Measurements from ENCODE around the gene GNG12. TPM values are rescaled to one million over a fixed set of nuclear protein-coding genes. Genes with fewer than 3 reads are reported as not detected.
A peak's percentile ranks its signal among the peaks of the same experiment; 100 is the strongest.

The GNG12 gene
- total RNA-seq, 4 donors from 2014 or later: 89.6 to 129 (median 90.9) TPM

DNA sequence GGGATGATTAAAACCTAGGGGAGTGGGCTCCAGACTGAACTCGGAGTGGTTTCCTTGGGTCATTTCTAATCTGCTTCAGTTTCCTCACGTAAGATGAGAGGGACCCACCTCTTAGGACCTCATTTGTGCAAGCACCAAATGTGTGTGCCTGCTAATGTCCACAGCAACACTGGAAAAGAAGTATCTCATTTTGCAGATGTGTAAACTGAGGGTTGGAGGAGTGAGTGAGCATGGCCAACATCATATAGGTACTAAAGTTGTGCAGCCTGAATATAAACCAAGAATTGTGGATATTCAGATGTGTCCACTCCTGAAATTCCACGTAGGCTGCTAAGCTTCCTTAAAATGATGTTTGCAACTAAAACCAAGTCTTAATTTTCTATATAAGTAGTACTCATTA is 96.5 kb downstream of the GNG12 start:
- TF ChIP-seq, protein P1, sequence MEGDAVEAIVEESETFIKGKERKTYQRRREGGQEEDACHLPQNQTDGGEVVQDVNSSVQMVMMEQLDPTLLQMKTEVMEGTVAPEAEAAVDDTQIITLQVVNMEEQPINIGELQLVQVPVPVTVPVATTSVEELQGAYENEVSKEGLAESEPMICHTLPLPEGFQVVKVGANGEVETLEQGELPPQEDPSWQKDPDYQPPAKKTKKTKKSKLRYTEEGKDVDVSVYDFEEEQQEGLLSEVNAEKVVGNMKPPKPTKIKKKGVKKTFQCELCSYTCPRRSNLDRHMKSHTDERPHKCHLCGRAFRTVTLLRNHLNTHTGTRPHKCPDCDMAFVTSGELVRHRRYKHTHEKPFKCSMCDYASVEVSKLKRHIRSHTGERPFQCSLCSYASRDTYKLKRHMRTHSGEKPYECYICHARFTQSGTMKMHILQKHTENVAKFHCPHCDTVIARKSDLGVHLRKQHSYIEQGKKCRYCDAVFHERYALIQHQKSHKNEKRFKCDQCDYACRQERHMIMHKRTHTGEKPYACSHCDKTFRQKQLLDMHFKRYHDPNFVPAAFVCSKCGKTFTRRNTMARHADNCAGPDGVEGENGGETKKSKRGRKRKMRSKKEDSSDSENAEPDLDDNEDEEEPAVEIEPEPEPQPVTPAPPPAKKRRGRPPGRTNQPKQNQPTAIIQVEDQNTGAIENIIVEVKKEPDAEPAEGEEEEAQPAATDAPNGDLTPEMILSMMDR (IDR thresholded peaks at IDR 0.05): no peak
- TF ChIP-seq EP300 (IDR thresholded peaks at IDR 0.05) (no peak), POLR2A (IDR thresholded peaks at IDR 0.05) (no peak)
- 89% methylated on average over 3 of the region's 3 CpGs for WGBS
- no peak for DNase-seq (ENCODE audit: low spot score in 2 of 2)
- Histone ChIP-seq H3K4me3 (no peak overlapping the region), H3K27me3 (no peaks in the 10 kb centered on the region), H3K9me3 (no peaks in the 10 kb centered on the region), H3K36me3 (no peaks in the 10 kb centered on the region), H3K4me1 (peaks cover 64% of the 10 kb centered on the region), H3K27ac (peak overlapping the region; percentile 88)

DNA sequence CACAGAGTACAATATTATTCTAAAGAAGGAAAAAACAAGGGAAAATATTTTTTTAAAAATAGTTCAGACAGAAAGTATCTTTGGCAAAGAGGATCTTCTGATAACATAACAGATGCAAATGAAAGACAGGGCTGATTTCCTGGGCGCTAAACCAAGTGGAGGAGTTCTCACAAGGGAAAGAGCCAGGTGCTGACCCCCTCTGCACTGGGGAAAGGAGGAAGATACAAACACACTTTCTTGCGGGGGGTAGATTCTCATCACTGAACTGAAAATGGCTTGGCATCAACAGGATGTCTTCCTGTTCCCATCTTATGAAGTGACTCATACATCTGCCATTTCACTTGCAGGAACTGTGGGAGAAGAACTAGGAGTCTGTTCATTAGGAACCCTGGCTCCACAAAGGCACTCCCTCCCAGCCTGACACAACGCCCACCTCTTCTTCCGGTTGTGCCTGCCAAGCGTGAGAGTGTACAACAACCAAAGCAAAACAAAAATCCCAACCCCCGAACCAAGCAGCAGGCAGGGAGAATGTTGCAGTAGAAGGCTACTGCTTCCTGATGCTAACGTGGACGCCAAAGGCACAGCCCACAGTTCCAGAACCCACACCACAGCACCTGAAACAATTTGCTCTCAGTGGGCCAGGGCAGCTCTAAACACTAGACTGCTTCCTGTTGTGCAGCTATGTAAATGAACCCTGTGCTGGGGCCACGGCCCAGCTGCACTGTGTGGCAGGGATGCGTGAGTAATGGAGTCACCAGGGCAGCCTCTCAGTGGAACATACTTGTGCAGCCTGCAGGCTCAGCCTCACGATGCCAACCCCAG is 97.2 kb downstream of the GNG12 start:
- Histone ChIP-seq H3K4me3 (peak overlapping the region; percentile 18), H3K27me3 (no peaks in the 10 kb centered on the region), H3K36me3 (no peaks in the 10 kb centered on the region), H3K4me1 (peaks cover 57% of the 10 kb centered on the region), H3K9me3 (no peaks in the 10 kb centered on the region), H3K27ac (peak overlapping the region; percentile 88)
- DNase-seq (ENCODE audit: low spot score in 2 of 2): peak; percentile 82 to 91
- peak in 2 of 3 donors; percentile 63 to 64 for TF ChIP-seq POLR2AphosphoS5 (IDR thresholded peaks at IDR 0.05)
- TF ChIP-seq, protein P1 (IDR thresholded peaks at IDR 0.05): no peak
- 15% methylated on average over 11 of the region's 11 CpGs for WGBS

DNA sequence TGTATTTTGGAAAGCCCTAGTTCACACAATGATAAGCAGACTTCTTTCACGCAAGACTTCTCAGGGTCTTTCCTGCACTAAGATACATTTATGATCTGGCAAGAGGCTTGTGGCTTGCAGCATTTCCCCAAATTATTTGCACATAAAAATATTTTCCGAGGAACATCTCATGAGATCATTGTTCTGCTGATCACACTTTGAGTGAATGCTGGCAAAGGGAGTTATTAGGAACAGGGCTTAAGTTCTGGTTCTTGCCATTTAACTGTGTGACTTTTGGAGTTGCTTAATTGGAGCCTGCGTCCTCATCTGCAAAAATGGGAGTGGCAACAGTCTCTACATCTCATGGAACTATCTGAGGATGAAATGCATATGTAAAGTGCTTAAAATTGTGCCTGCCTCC is 98.1 kb downstream of the GNG12 start:
- Histone ChIP-seq H3K27me3 (no peaks in the 10 kb centered on the region), H3K4me3 (no peak overlapping the region), H3K27ac (peak overlapping the region; percentile 88), H3K4me1 (peaks cover 57% of the 10 kb centered on the region), H3K36me3 (no peaks in the 10 kb centered on the region), H3K9me3 (no peaks in the 10 kb centered on the region)
- no peak for DNase-seq (ENCODE audit: low spot score in 2 of 2)
- WGBS: 59% methylated on average over 3 of the region's 3 CpGs
- peak in 1 of 3 donors; percentile 62 for TF ChIP-seq POLR2AphosphoS5 (IDR thresholded peaks at IDR 0.05)
- no peak for TF ChIP-seq POLR2A (IDR thresholded peaks at IDR 0.05)
- TF ChIP-seq, protein P1 (IDR thresholded peaks at IDR 0.05): no peak

DNA sequence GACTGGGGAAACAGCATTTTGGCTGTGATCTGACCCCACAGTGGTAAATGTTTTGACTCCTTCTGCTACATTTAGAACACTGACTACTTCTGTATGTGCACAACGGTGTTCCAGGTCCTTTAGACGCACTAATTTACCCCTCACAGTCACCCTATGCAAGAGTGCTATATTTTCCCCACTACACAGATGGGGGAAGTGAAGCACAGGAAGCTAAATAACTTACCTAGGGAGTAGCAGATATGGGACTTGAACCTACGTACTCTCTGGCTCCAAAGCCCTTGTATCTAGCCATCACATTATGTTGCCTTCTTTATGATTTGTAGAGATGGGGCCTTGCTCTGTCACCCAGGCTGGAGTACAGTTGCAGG is 99.0 kb downstream of the GNG12 start:
- peak overlapping the region; percentile 88 for H3K27ac ChIP-seq
- WGBS: 89% methylated on average over 3 of the region's 3 CpGs
- H3K27me3 ChIP-seq: no peaks in the 10 kb centered on the region
- no peaks in the 10 kb centered on the region for H3K36me3 ChIP-seq
- no peak overlapping the region for H3K4me3 ChIP-seq
- TF ChIP-seq, protein P1 (IDR thresholded peaks at IDR 0.05): no peak
- TF ChIP-seq POLR2A (IDR thresholded peaks at IDR 0.05) (no peak), POLR2AphosphoS5 (IDR thresholded peaks at IDR 0.05) (no peak), EP300 (IDR thresholded peaks at IDR 0.05) (no peak)
- no peak for DNase-seq (ENCODE audit: low spot score in 2 of 2)
- H3K4me1 ChIP-seq: peaks cover 55% of the 10 kb centered on the region
- no peaks in the 10 kb centered on the region for H3K9me3 ChIP-seq

DNA sequence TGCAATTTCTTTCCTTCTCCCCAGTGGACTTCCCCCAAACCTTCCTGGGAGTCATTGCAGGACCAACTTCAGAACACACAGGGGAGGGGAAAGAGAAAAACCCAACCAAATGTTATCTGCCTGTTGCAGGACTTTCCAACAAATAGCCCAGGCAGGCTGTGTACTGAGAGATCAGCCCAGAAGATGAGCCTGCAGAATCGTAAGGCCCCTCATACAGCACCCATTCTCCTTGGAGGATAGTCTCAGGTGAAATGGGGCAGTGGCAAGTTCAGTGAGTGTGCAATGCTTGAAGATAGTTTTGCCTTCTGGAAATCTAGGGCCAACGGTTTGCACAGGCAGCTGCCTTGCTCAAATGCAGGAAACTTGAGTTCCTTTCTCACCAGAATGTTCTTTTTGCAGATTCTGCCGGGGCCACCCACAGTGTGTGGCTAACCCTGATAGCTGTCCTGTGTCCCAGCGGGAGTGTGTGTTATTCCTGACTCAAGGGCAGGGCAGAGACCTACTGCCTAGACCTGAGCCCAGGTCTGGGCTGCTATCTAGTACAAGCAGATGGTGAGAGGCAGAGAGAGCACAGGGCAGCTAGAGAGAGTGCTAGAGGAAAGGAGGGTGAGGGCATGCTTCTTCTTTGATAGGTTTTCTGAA is 99.5 kb downstream of the GNG12 start:
- H3K4me3 ChIP-seq: no peak overlapping the region
- H3K4me1 ChIP-seq: peaks cover 50% of the 10 kb centered on the region
- DNase-seq (ENCODE audit: low spot score in 2 of 2): no peak
- H3K9me3 ChIP-seq: no peaks in the 10 kb centered on the region
- TF ChIP-seq POLR2A (IDR thresholded peaks at IDR 0.05) (no peak), POLR2AphosphoS5 (IDR thresholded peaks at IDR 0.05) (no peak), EP300 (IDR thresholded peaks at IDR 0.05) (no peak)
- TF ChIP-seq, protein P1 (IDR thresholded peaks at IDR 0.05): no peak
- 72% methylated on average over 4 of the region's 4 CpGs for WGBS
- no peaks in the 10 kb centered on the region for H3K36me3 ChIP-seq
- no peaks in the 10 kb centered on the region for H3K27me3 ChIP-seq
- H3K27ac ChIP-seq: peak overlapping the region; percentile 88
